ENCODE results near the gene EIPR1.
A peak's percentile ranks its signal among the peaks of the same experiment; 100 is the strongest.

EIPR1 gene

DNA sequence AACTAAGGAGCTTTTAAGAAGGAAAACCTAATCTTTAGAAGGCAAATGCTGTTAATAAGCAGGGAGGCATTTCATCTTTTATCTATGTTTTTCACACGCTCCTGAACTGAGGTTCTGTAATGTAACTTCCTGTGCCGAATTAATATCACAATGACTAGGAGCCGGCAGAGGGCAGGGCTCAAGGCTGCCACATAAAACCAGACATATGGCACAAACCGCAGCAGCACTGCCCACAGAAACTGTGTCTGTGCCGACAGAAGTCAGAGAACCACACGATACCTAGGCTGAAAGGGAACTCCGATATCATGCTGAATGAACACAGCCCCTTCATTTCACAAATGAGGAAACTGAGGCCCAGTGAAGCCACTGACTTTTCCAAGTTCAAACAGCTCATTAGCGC lies 112.1 kb downstream of the EIPR1 start:
- DNase-seq, result no peak

- no peak for DNase-seq
Measured at GRCh38 chr2:3264010-3264744, 113.4 kb downstream of the EIPR1 start.

- DNase-seq, result no peak
Measured at GRCh38 chr2:3263487-3263886, 114.1 kb downstream of the EIPR1 start.

GRCh38 chr2:3262437-3263388 lies 114.9 kb downstream of the EIPR1 start:
- no peak for DNase-seq

- DNase-seq, result no peak
Measured at GRCh38 chr2:3261511-3261910, 116.1 kb downstream of the EIPR1 start.

- no peak for DNase-seq
Measured at GRCh38 chr2:3260959-3261358, 116.7 kb downstream of the EIPR1 start.

GRCh38 chr2:3257826-3258225 lies 119.8 kb downstream of the EIPR1 start:
- no peak for DNase-seq

DNA sequence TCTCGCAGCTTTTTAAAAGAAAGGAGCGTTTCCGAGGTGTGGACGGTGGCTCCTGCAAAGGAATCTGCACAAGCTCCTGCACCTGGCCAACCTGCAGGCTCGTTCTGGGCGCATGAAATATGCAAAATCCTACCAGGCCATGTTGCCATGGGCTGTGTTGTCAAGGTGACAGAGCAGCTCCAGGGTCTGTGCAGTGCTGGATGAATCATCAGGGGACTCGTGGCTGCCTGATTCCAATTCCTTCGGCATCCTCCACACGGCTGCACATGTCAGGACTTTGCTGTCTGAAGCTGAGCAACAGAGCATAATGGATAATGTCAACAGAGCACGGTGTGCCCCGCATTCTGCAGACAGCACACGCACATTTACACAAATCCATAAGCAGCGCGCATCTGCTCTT lies 120.5 kb downstream of the EIPR1 start:
- peak; percentile 28 for DNase-seq

GRCh38 chr2:3256605-3257004 lies 121.0 kb downstream of the EIPR1 start:
- DNase-seq, result no peak

- DNase-seq, result no peak
Measured at GRCh38 chr2:3256157-3256556, 121.5 kb downstream of the EIPR1 start.

DNA sequence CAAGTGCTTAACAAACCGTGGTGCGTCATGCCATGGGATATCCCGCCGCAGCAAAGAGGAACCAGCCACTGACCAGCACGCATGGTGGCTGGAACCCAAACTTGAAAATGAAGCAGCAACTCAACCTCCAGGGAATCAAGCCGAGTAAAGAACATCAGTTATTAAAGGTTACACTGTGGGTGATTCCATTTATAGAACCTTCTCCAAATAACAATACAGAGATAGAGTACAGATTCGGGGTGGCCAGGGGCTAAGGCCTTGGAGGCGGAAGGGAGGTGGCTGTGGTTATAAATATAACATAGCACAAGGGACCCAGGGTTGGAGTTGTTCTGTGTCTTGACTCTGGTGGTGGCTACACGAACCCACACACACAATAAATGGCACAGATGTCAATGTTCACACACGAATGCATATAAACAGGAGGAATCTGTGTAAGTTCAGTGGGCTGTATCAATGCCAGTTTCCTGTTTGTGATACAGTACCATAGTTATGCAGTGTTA lies 123.1 kb downstream of the EIPR1 start:
- no peak for DNase-seq

DNA sequence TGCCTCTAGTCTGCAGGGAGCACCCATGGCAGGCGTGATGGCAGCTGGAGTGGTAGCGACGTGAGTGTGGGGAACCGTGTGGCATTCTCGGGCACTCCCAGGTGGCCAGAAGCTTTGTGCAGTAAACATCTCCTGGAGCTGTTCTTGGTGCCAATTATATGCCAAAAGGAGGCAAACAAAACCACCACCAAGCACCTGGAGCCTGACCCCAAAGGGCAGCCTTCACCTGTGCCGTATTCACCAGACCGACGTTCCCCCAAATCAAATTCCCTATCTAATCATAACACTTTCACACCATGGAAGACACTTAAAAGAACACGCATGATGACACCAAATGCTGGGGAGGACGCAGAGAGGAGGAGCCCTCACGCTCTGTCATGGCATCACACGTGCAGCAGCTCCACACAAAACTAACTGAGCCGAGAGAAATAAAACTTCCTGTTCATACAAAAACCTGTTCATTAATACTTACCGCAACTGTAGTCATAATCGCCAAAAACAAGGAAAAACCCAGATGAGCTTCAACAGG lies 123.6 kb downstream of the EIPR1 start:
- no peak for DNase-seq

- no peak for DNase-seq
Measured at GRCh38 chr2:3251946-3252345, 125.7 kb downstream of the EIPR1 start.

- DNase-seq, result no peak
Measured at GRCh38 chr2:3249476-3249962, 128.1 kb downstream of the EIPR1 start.

DNA sequence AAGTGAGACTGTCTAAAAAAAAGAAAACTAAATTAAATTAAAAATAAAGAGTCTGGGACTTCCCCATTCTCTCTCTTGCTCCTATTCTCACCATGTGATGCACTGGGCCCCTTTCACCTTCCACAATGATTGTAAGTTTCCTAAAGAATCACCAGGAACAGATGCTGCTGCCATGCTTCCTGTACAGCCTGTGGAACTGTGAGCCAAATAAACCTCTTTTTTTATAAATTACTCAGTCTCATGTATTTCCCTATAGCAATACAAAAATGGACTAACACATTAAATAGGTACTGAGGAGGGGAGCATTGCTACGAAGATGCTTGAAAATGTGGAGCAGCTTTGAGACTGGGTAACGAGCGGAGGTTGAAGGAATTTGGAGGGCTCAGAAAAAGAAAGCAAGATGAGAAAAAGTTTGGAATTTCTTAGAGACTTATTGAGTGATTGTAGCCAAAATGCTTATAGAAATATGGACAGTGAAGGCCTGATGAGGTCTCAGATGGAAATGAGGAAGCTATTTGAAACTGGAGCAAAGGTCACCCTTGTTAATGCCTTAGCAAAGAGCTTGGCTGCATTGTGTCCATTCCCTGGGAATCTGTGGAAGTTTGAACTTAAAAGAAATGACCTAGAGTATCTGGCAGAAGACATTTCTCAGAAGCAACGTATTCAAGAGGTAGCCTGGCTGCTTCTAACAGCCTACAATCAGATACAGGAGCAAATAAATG lies 128.7 kb downstream of the EIPR1 start:
- no peak for DNase-seq

DNA sequence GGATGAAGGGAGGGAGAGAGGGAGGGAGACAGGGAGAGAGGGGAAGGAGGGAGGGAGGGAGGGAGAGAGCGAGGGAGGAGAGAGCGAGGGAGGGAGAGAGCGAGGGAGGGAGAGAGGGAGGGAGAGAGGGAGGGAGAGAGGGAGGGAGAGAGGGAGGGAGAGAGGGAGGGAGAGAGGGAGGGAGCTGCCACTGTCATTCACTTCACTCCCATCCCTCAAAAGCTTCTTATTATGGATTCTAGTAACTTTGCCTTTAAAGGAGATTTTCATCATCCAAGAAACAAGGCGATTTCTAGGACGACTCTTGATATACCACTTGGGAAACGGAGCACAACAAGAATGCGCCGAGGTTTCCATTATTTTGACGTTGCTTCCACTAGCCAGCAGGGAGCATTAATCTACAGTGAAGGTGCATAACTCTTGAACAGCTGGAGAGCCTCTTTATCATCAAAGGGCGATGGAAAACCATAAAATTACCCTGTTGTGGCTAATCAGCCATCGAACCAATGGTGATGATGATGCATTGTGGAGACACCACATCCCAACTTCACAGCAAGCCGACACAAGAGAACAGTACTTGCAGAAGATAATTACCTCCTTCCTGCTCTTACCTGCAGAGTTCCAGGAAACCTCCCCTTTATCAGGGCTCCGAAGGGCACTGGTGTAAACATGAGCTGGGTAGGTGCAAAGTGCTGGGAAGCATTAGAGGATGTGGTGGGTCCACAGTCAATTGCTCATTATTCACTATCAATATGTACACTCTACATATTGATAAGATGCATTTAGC lies 130.5 kb downstream of the EIPR1 start:
- no peak for DNase-seq

GRCh38 chr2:3246406-3246805 lies 131.2 kb downstream of the EIPR1 start:
- DNase-seq, result no peak

DNA sequence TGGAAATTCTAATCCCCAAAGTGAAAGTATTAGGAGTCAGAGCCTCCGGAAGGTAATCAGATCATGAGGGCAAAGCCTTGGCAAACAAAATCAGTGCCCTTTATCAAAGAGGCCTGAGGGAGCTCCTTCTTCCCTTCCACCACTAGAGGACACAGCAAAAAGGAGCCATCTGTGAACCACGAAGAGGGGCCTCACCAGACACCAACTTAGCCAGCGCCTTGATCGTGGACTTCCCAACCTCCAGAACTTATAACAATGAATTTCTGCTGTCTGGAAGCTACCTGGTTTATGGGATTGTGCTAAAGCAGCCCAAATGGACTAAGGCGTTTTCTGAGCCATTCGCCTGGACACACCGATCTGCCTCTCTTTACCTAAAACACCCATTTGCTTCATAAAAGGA lies 133.1 kb downstream of the EIPR1 start:
- no peak for DNase-seq

- DNase-seq, result no peak
Measured at GRCh38 chr2:3243804-3244203, 133.8 kb downstream of the EIPR1 start.

GRCh38 chr2:3242747-3243369 lies 134.8 kb downstream of the EIPR1 start:
- DNase-seq, result no peak

DNA sequence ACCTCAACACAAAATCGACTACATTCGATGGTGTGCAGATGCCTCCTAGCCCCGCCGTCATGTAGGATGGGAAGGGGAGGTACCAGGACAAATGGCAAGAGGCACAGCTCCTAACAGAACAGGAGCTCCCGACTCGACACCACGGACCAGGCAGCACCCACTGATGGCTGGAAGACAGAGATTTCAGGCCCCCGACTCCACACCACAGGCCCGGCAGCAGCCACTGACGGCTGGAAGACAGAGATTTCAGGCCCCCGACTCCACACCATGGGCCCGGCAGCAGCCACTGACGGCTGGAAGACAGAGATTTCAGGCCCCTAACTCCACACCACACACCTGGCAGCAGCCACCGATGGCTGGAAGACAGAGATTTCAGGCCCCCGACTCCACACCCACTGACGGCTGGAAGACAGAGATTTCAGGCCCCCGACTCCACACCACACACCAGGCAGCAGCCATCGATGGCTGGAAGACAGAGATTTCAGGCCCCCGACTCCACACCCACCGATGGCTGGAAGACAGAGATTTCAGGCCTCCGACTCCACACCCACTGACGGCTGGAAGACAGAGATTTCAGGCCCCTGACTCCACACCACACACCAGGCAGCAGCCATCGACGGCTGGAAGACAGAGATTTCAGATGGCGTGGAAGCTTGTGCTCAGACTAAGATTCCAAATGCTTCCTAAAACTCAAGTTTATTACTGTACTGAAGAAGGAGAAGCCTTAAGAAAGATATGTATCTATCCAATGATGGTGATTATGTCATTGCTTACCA lies 135.5 kb downstream of the EIPR1 start:
- no peak for DNase-seq
